MCF 10A (cell line): Measurements from ENCODE around the gene DNAJC6. TPM values are rescaled to one million over a fixed set of nuclear protein-coding genes. Genes with fewer than 3 reads are reported as not detected.

Experiments used
- BruUV-seq: library from RNA; stranded (reverse); fragments of 400-500 nt; replicated peaks from 2 replicates; lab custom pipeline; 2021; lab: Mats Ljungman, UMichigan
- CTCF ChIA-PET: fragments of 300-600 bp; sonication (Branson Sonifier 250); formaldehyde crosslinking; extraction: SDS; loops from one replicate; lab custom pipeline; 2021; ENCODE audit warnings: antibody characterized with exemption, inconsistent platforms; lab: Yijun Ruan, JAX
- POLR2A ChIA-PET: fragments of 300-600, 350-650 bp; sonication (Branson Sonifier 250); formaldehyde crosslinking; extraction: SDS; loops from one replicate; lab custom pipeline; 2020; ENCODE audit warnings: antibody characterized with exemption, inconsistent platforms; lab: Yijun Ruan, JAX
- DNase-seq: peaks from one replicate; pipeline ENCODE4 v3.0.0-alpha.2; 2018; ENCODE audit not compliant: unreplicated experiment
- H3K27ac Mint-ChIP-seq: one replicate; pipeline ENCODE4 v1.8.0; 2022; ENCODE audit warnings: mild to moderate bottlenecking, low read depth, mixed read lengths; ENCODE audit not compliant: unreplicated experiment
- H3K27me3 Mint-ChIP-seq: one replicate; pipeline ENCODE4 v1.8.0; 2022; ENCODE audit warnings: mixed read lengths; ENCODE audit not compliant: insufficient read depth, unreplicated experiment
- H3K36me3 Mint-ChIP-seq: one replicate; pipeline ENCODE4 v1.8.0; 2022; ENCODE audit warnings: mild to moderate bottlenecking, moderate library complexity, mixed read lengths; ENCODE audit not compliant: insufficient read depth, unreplicated experiment
- H3K4me1 Mint-ChIP-seq: one replicate; pipeline ENCODE4 v1.8.0; 2022; ENCODE audit warnings: mixed read lengths; ENCODE audit not compliant: insufficient read depth, unreplicated experiment
- H3K4me3 Mint-ChIP-seq: one replicate; pipeline ENCODE4 v1.8.0; 2022; ENCODE audit warnings: mild to moderate bottlenecking, moderate library complexity, mixed read lengths; ENCODE audit not compliant: unreplicated experiment
- H3K9me3 Mint-ChIP-seq: one replicate; pipeline ENCODE4 v1.8.0; 2022; ENCODE audit warnings: mixed read lengths; ENCODE audit not compliant: unreplicated experiment
- CTCF ChIP-seq: fragments of 200-600 bp; IDR thresholded peaks from one replicate; pipeline ENCODE4 v1.8.0; 2022; ENCODE audit warnings: antibody characterized with exemption, mild to moderate bottlenecking; ENCODE audit not compliant: unreplicated experiment
- intact Hi-C: fragments of 100-400 bp; cut with micrococcal nuclease; formaldehyde crosslinking; loops from 2 replicates; pipeline ENCODE4 v1.14.1; 2022
- total RNA-seq: library from RNA; stranded (reverse); gene quantifications from 2 replicates; pipeline ENCODE4 v1.2.3, GENCODE V29; 2022

Gene DNAJC6
- total RNA-seq, 1 experiment from 2014 or later: 7.9 TPM

DNA sequence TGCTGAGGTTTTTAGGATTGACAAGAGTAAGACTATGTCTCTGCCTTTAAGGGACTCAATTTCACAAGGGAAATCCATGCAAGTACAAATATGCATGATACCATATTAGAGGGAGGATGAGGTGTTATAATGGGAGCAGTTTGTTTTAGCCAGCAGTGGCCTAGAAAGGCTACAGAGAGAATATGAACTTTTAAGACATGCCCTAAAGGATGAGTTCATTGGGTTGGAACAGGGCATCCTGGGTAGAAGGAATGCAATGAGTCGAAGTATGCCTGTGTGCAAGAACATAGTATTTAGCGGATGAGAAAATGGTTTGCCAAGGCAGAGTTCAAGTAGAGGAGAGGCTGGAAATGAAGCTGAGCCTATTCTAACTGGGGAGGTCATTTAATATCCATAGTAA, 78.5 kb downstream of the DNAJC6 start:
- no TSS peak for BruUV-seq
- H3K4me1 Mint-ChIP-seq: no peaks in the 10 kb centered on the region
- no peaks in the 10 kb centered on the region for H3K27me3 Mint-ChIP-seq
- ChIA-PET CTCF (interaction anchor here (1.2 kb wide), 1 partner anchor 21 kb away, joined by 3 read pairs; no protein-coding TSS in a partner anchor), POLR2A (no interaction called here)
- H3K27ac Mint-ChIP-seq: no peak overlapping the region
- no peak for DNase-seq
- no peak overlapping the region for H3K4me3 Mint-ChIP-seq
- TF ChIP-seq CTCF: no peak
- no peaks in the 10 kb centered on the region for H3K9me3 Mint-ChIP-seq
- intact Hi-C loops: no loop called here
- peaks cover 9% of the 10 kb centered on the region for H3K36me3 Mint-ChIP-seq

DNA sequence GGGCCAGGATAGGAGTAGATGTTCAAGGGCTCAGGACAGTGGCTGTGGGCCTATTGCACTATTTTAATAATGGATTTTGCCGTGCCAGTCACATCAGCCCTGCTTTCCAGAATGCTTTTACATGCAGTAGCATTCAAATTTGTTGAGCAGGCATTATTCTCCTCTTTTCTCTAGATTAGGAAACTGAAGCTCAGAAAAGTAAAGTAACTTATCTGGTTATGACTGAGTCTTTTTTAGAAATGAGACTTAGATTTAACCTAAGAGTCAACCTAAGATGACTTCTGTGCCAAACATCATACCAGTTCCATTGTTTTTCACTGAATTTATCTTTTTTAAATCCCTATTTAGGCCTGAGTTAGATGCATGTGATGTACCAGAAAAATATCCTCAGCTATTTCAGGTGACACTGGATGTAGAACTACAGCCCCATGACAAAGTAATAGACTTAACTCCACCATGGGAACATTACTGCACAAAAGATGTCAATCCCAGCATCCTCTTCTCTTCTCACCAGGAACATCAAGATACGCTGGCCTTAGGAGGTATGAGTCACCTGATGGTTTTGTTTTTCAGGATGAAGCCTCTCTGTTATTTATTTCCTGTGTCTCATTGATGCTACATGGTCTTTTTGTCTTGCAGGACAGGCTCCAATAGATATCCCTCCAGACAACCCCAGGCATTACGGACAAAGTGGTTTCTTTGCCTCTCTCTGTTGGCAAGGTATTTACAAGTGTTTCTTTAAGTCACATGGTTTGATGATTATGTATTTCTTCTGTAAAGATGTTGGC, 79.8 kb downstream of the DNAJC6 start:
- POLR2A ChIA-PET: no interaction called here
- H3K4me1 Mint-ChIP-seq: peaks cover 8% of the 10 kb centered on the region
- peak; percentile 22 for DNase-seq

GRCh38 chr1:65392497-65392896, 83.2 kb downstream of the DNAJC6 start:
- intact Hi-C loops: no loop called here
- Mint-ChIP-seq H3K4me3 (no peak overlapping the region), H3K27ac (no peak overlapping the region), H3K4me1 (peaks cover 15% of the 10 kb centered on the region), H3K9me3 (no peaks in the 10 kb centered on the region), H3K27me3 (no peaks in the 10 kb centered on the region), H3K36me3 (peaks cover 19% of the 10 kb centered on the region)
- ChIA-PET POLR2A (interaction anchor here (1.1 to 1.6 kb wide), 2 partner anchors 22 to 138 kb away, joined by 3 to 5 read pairs; no protein-coding TSS in a partner anchor), CTCF (interaction anchor here (0.8 kb wide), 1 partner anchor 127 kb away, joined by 6 read pairs; no protein-coding TSS in a partner anchor)
- no peak for DNase-seq
- no peak for TF ChIP-seq CTCF
- BruUV-seq: no TSS peak

More for the DNA sequence above, 79.8 kb downstream of the DNAJC6 start:
- no peak overlapping the region for H3K4me3 Mint-ChIP-seq
- peaks cover 9% of the 10 kb centered on the region for H3K36me3 Mint-ChIP-seq
- no TSS peak for BruUV-seq
- CTCF ChIA-PET: interaction anchor here (1.2 kb wide), 1 partner anchor 22 kb away, joined by 3 read pairs; no protein-coding TSS in a partner anchor
- no peaks in the 10 kb centered on the region for H3K27me3 Mint-ChIP-seq
- no peaks in the 10 kb centered on the region for H3K9me3 Mint-ChIP-seq
- H3K27ac Mint-ChIP-seq: no peak overlapping the region
- no peak for TF ChIP-seq CTCF
- intact Hi-C loops: no loop called here

DNA sequence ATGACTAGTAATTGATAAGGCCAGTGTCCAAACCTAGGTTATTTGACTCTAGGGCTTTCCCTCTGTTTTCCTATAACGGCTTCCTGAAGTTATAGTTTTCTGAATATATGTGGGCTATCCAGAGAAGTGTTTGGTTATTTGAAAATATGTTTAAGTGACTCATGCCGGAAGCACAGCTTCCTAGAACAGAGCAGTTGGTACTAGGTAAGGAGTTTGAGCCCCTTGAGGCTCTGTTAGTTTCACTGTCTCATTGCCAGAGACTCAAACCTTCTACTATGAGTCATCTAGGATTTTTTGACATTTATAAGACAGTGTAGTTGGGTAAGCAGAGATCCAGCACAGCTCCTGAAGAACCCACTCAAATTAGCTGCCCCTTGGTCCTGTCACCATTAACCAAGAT, 84.0 kb downstream of the DNAJC6 start:
- Mint-ChIP-seq H3K27ac (peak overlapping the region; percentile 75), H3K4me3 (no peak overlapping the region), H3K36me3 (peaks cover 21% of the 10 kb centered on the region), H3K27me3 (no peaks in the 10 kb centered on the region), H3K4me1 (peaks cover 18% of the 10 kb centered on the region), H3K9me3 (no peaks in the 10 kb centered on the region)
- CTCF ChIA-PET: interaction anchor here (0.7 to 1.5 kb wide), 4 partner anchors 13 to 294 kb away, joined by 3 to 6 read pairs (median 4); no protein-coding TSS in a partner anchor
- DNase-seq: peak; percentile 90
- no peak for TF ChIP-seq CTCF
- POLR2A ChIA-PET: interaction anchor here (1.3 to 1.6 kb wide), 3 partner anchors 10 to 139 kb away, joined by 3 to 5 read pairs (median 4); partner anchors contain the start of genes LEPR and LEPROT
- no TSS peak for BruUV-seq
- intact Hi-C loops: no loop called here
